HCT116 (cell line): ENCODE results near the gene BLACAT1. TPM values are rescaled to one million over a fixed set of nuclear protein-coding genes. Genes with fewer than 3 reads are reported as not detected.

Source experiments
- ATAC-seq: fragments of 200-7000 bp; cut with Tn5 transposase; 2 replicates; pipeline ENCODE4 v1.9.1; 2020; ENCODE audit warnings: mild to moderate bottlenecking, moderate library complexity
- BruUV-seq: library from RNA; stranded (reverse); fragments of 400-500 nt; replicated peaks from 2 replicates; lab custom pipeline; 2021; lab: Mats Ljungman, UMichigan
- CTCF ChIA-PET: fragments of 300-600 bp; sonication (Branson Sonifier 250); formaldehyde crosslinking; loops from one replicate; lab custom pipeline; 2021; ENCODE audit warnings: antibody characterized with exemption; lab: Charles Lee
- POLR2A ChIA-PET: fragments of 300-600, 350-600 bp; sonication (Branson Sonifier 250); formaldehyde crosslinking; loops from one replicate; lab custom pipeline; 2021; ENCODE audit warnings: antibody characterized with exemption; lab: Charles Lee
- RAD21 ChIA-PET, 2 experiments: fragments of 300-600 bp; sonication (Branson Sonifier 250); formaldehyde crosslinking; loops; one replicate each; lab custom pipeline; 2023; ENCODE audit warnings: low total read pairs in 2 of 2; ENCODE audit not compliant: uncharacterized antibody in 2 of 2, unreplicated experiment in 2 of 2, low non-redundant PET in 1 of 2; lab: Charles Lee
- DNase-seq: peaks from one replicate; pipeline ENCODE4 v3.0.0-alpha.2; 2010; ENCODE audit warnings: low read depth, low spot score
- H2AFZ ChIP-seq: fragments of 200-600 bp; shearing (Covaris generic), sonication (generic); 2 replicates; pipeline ENCODE4 v1.6.1; 2017; ENCODE audit warnings: low read depth, mixed run types, mixed read lengths, antibody characterized with exemption, low read length; ENCODE audit not compliant: poor library complexity, severe bottlenecking
- H3K27ac ChIP-seq: 2 replicates; pipeline ENCODE4 v1.5.1; 2012; ENCODE audit warnings: low read depth, low read length
- H3K27me3 ChIP-seq: fragments of 200-600 bp; sonication (generic); 2 replicates; pipeline ENCODE4 v1.6.1; 2016; ENCODE audit warnings: mixed run types, low read length, mixed read lengths; ENCODE audit not compliant: insufficient read depth
- H3K36me3 ChIP-seq, 2 experiments: fragments of 200-500 bp in 1 of 2; fragments of 200-600 bp in 1 of 2; sonication (Bioruptor generic) in 1 of 2; sonication (generic) in 1 of 2; 2 replicates each; pipeline versions ENCODE4 v1.5.1 to v1.6.1; 2014 to 2016; ENCODE audit warnings: low read length in 2 of 2, inconsistent platforms in 1 of 2, mixed read lengths in 1 of 2, mixed run types in 1 of 2; ENCODE audit not compliant: insufficient read depth in 2 of 2, control insufficient read depth in 1 of 2
- H3K4me1 ChIP-seq, 2 experiments: fragments of 200-600 bp in 1 of 2; sonication (generic) in 1 of 2; 2 replicates each; pipeline versions ENCODE4 v1.5.1 to v1.6.1; 2012 to 2017; ENCODE audit warnings: low read length in 2 of 2, inconsistent platforms in 1 of 2, mild to moderate bottlenecking in 1 of 2, mixed read lengths in 1 of 2, mixed run types in 1 of 2, moderate library complexity in 1 of 2; ENCODE audit not compliant: insufficient read depth in 2 of 2, control insufficient read depth in 1 of 2
- H3K4me2 ChIP-seq: fragments of 200-600 bp; sonication (generic); 2 replicates; pipeline ENCODE4 v1.6.1; 2017; ENCODE audit warnings: mixed run types, low read length, mixed read lengths
- H3K4me3 ChIP-seq, 2 experiments: fragments of 200-600 bp in 1 of 2; sonication (generic) in 1 of 2; replicated peaks in 1 of 2; 2 replicates each; pipeline ENCODE4 v1.5.1; 2011 to 2016; ENCODE audit warnings: low read length in 2 of 2, control low read depth in 1 of 2, low read depth in 1 of 2, mild to moderate bottlenecking in 1 of 2, mixed read lengths in 1 of 2, mixed run types in 1 of 2
- H3K79me2 ChIP-seq: fragments of 200-600 bp; sonication (generic); 2 replicates; pipeline ENCODE4 v1.6.1; 2017; ENCODE audit warnings: mild to moderate bottlenecking, mixed run types, low read length, moderate library complexity, mixed read lengths; ENCODE audit not compliant: insufficient read depth
- H3K9ac ChIP-seq: fragments of 200-600 bp; sonication (generic); 2 replicates; pipeline ENCODE4 v1.6.1; 2016; ENCODE audit warnings: low read length, mixed read lengths
- H3K9me2 ChIP-seq: fragments of 200-600 bp; sonication (generic), shearing (Covaris generic); 2 replicates; pipeline ENCODE4 v1.6.1; 2017; ENCODE audit warnings: mixed run types, mild to moderate bottlenecking, moderate library complexity; ENCODE audit not compliant: insufficient read depth
- H3K9me3 ChIP-seq, 2 experiments: fragments of 200-500 bp in 1 of 2; fragments of 200-600 bp in 1 of 2; sonication (Bioruptor generic) in 1 of 2; sonication (generic) in 1 of 2; 2 replicates each; pipeline ENCODE4 v1.6.1; 2014 to 2017; ENCODE audit warnings: low read length in 2 of 2, mixed read lengths in 2 of 2, inconsistent platforms in 1 of 2, low read depth in 1 of 2, mild to moderate bottlenecking in 1 of 2, mixed run types in 1 of 2, moderate library complexity in 1 of 2; ENCODE audit not compliant: control insufficient read depth in 1 of 2, insufficient read depth in 1 of 2
- H4K20me1 ChIP-seq: fragments of 200-600 bp; sonication (generic), shearing (Covaris generic); 2 replicates; pipeline ENCODE4 v1.6.1; 2017; ENCODE audit warnings: mixed run types, mild to moderate bottlenecking, moderate library complexity; ENCODE audit not compliant: insufficient read depth
- ELF1 ChIP-seq: IDR thresholded peaks from 2 replicates; pipeline ENCODE4 v1.6.1; 2012; ENCODE audit warnings: low read depth, borderline replicate concordance
- EZH2 ChIP-seq: fragments of 200-600 bp; sonication (generic); IDR thresholded peaks from 2 replicates; pipeline ENCODE4 v1.6.1; 2017; ENCODE audit warnings: antibody characterized with exemption, mixed run types
- EZH2phosphoT487 ChIP-seq: fragments of 200-600 bp; IDR thresholded peaks from 2 replicates; pipeline ENCODE4 v1.6.1; 2018; ENCODE audit warnings: antibody characterized with exemption, borderline replicate concordance
- FOSL1 ChIP-seq: IDR thresholded peaks from 2 replicates; pipeline ENCODE4 v1.6.1; 2012; ENCODE audit warnings: low read depth
- MAX ChIP-seq: IDR thresholded peaks from 2 replicates; pipeline ENCODE4 v1.6.1; 2012
- POLR2A ChIP-seq: IDR thresholded peaks from 2 replicates; pipeline ENCODE4 v1.7.0; 2011; ENCODE audit warnings: borderline replicate concordance; ENCODE audit not compliant: insufficient read depth, insufficient read length; ENCODE audit errors: extremely low read depth
- RAD21 ChIP-seq: IDR thresholded peaks from 2 replicates; pipeline ENCODE4 v1.6.1; 2012; ENCODE audit warnings: low read depth, mild to moderate bottlenecking
- REST ChIP-seq: IDR thresholded peaks from 2 replicates; pipeline ENCODE4 v1.6.1; 2012; ENCODE audit warnings: low read depth
- SIN3A ChIP-seq: IDR thresholded peaks from 2 replicates; pipeline ENCODE4 v1.6.1; 2012; ENCODE audit warnings: low read depth
- SRF ChIP-seq: IDR thresholded peaks from 2 replicates; pipeline ENCODE4 v1.6.1; 2012; ENCODE audit warnings: low read depth
- TCF7L2 ChIP-seq: IDR thresholded peaks from 2 replicates; pipeline ENCODE4 v1.7.0; 2011; ENCODE audit warnings: borderline replicate concordance, inconsistent platforms; ENCODE audit not compliant: insufficient read depth, insufficient read length; ENCODE audit errors: extremely low read depth
- intact Hi-C: fragments of 100-400 bp; cut with micrococcal nuclease; formaldehyde crosslinking; loops from 2 replicates; pipeline ENCODE4 v1.10.0; 2022
- total RNA-seq: library from RNA; stranded (reverse); gene quantifications from one replicate; pipeline ENCODE4 v1.2.1, GENCODE V29; 2021; ENCODE audit not compliant: unreplicated experiment
- TF ChIP-seq, protein P1 (sequence below): IDR thresholded peaks from 2 replicates; pipeline ENCODE4 v1.6.1; 2011; ENCODE audit warnings: mild to moderate bottlenecking, low read length, moderate library complexity; ENCODE audit not compliant: insufficient replicate concordance; ENCODE audit errors: extremely low read depth

Gene BLACAT1
- total RNA-seq, 1 experiment from 2014 or later = 3.9 TPM

DNA sequence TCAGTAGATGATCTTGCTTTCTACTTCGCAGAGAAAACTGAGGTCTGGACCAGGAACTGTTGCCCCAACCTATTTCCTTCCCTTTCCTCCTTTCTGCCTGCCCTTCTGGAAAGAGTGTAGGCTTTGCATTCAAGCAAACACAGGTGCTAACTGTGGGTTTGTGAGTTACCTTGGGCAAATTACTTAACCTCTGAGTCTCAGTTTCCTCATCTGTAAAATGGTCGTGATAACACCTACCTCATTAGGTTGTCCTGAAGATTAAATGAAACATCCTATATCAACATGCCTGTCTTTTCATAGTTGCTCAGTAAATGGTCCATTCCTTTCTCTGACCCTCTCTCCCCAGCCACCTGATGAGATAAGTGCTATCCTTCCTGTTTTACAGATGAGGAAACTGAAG, 9.5 kb upstream of the BLACAT1 start:
- no peaks in the 10 kb centered on the region for H3K9me3 ChIP-seq
- H3K9me2 ChIP-seq = no peaks in the 10 kb centered on the region
- no peak overlapping the region for H3K9ac ChIP-seq
- no peaks in the 10 kb centered on the region for H3K79me2 ChIP-seq
- no peaks in the 10 kb centered on the region for H3K36me3 ChIP-seq
- H3K4me1 ChIP-seq = no peaks in the 10 kb centered on the region
- ChIA-PET POLR2A (no interaction called here), RAD21 (no interaction called here), CTCF (no interaction called here)
- H3K27ac ChIP-seq = no peak overlapping the region
- peaks cover 19% of the 10 kb centered on the region for H3K27me3 ChIP-seq
- no peak for ATAC-seq
- H3K4me2 ChIP-seq = no peak overlapping the region
- intact Hi-C loops = no loop called here
- no peak overlapping the region for H3K4me3 ChIP-seq
- no peaks in the 10 kb centered on the region for H4K20me1 ChIP-seq
- no peak overlapping the region for H2AFZ ChIP-seq
- BruUV-seq = no TSS peak
- no peak for DNase-seq
- no peak for TF ChIP-seq MAX
- TF ChIP-seq ELF1 = no peak
- no peak for TF ChIP-seq EZH2
- TF ChIP-seq REST = no peak
- no peak for TF ChIP-seq POLR2A
- no peak for TF ChIP-seq RAD21
- TF ChIP-seq, protein P1, sequence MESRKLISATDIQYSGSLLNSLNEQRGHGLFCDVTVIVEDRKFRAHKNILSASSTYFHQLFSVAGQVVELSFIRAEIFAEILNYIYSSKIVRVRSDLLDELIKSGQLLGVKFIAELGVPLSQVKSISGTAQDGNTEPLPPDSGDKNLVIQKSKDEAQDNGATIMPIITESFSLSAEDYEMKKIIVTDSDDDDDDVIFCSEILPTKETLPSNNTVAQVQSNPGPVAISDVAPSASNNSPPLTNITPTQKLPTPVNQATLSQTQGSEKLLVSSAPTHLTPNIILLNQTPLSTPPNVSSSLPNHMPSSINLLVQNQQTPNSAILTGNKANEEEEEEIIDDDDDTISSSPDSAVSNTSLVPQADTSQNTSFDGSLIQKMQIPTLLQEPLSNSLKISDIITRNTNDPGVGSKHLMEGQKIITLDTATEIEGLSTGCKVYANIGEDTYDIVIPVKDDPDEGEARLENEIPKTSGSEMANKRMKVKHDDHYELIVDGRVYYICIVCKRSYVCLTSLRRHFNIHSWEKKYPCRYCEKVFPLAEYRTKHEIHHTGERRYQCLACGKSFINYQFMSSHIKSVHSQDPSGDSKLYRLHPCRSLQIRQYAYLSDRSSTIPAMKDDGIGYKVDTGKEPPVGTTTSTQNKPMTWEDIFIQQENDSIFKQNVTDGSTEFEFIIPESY = no peak
- no peak for TF ChIP-seq EZH2phosphoT487
- TF ChIP-seq FOSL1 = no peak
- TF ChIP-seq SRF = no peak
- no peak for TF ChIP-seq SIN3A
- TF ChIP-seq TCF7L2 = no peak
